Dendritic cell treated with granulocyte-macrophage colony-stimulating factor and Interleukin-4, amounts not matched to agents 40 ng/mL and 50 ng/mL, for 4 days (primary cell): ENCODE measurements around the gene HOXA5.
A peak's percentile ranks its signal among the peaks of the same experiment; 100 is the strongest.

ENCODE experiments used
- H3K27ac Mint-ChIP-seq: one replicate; pipeline ENCODE4 v1.8.0; 2022; ENCODE audit warnings: mild to moderate bottlenecking, mixed read lengths
- H3K27me3 Mint-ChIP-seq: one replicate; pipeline ENCODE4 v1.8.0; 2022; ENCODE audit warnings: mild to moderate bottlenecking, mixed read lengths
- H3K36me3 Mint-ChIP-seq: one replicate; pipeline ENCODE4 v1.8.0; 2022; ENCODE audit warnings: low read depth, mixed read lengths
- H3K4me1 Mint-ChIP-seq: one replicate; pipeline ENCODE4 v1.8.0; 2022; ENCODE audit warnings: low read depth, mixed read lengths
- H3K4me3 Mint-ChIP-seq: one replicate; pipeline ENCODE4 v1.8.0; 2022; ENCODE audit warnings: mild to moderate bottlenecking, moderate library complexity, mixed read lengths
- H3K9me3 Mint-ChIP-seq: one replicate; pipeline ENCODE4 v1.8.0; 2022; ENCODE audit warnings: mixed read lengths
- intact Hi-C: fragments of 100-400 bp; cut with micrococcal nuclease; formaldehyde crosslinking; loops from one replicate; pipeline ENCODE4 v1.15.0; 2022

The HOXA5 gene

DNA sequence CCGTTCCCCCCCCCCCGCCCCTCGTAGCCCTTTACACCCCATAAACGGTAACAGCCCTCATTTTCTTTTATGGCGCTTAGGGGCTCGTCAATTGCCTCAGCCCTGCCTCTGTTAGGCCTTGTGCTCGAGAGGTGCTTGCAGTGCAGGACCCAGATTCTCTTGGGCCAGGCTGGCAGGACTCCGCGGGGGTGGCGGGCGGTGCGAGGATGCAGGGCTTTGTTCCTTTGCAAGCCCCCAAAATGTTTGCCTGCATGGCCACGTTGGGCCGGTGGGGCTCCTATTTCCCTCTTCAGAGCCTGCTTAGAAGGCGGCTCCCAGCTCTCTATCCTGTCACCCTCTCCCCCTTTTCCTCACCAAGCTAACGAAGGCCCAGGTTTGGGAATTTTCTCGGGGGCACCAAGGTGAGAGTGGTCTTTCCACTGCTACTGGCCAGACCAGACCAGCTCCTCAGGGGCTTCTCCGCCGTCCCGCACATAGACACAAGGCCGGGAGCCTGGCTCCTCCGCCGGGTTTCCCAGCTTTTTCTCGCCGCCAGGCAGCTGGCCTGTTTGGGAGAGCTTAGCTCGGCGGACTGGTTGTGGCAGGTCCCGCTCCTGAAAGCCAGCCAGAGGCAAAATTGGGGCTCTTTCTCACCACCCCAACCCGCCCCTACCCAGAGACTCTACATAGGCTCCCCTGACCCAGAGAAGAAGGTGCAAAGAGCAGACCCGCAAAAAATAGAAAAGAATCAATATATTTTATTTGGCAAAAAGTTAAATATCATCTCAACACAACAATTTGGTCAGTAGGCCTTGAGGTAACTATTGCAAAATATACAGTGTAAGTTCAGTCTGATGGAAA, 18.5 kb upstream of the HOXA5 start:
- Mint-ChIP-seq H3K27ac (no peak overlapping the region), H3K4me3 (no peak overlapping the region), H3K9me3 (no peaks in the 10 kb centered on the region), H3K36me3 (no peaks in the 10 kb centered on the region), H3K27me3 (peaks cover 87% of the 10 kb centered on the region), H3K4me1 (peaks cover 64% of the 10 kb centered on the region)
- intact Hi-C loops: loop anchor here (2.0 to 10.0 kb wide), 6 partner anchors 310 to 1267 kb away; no protein-coding TSS in a partner anchor

DNA sequence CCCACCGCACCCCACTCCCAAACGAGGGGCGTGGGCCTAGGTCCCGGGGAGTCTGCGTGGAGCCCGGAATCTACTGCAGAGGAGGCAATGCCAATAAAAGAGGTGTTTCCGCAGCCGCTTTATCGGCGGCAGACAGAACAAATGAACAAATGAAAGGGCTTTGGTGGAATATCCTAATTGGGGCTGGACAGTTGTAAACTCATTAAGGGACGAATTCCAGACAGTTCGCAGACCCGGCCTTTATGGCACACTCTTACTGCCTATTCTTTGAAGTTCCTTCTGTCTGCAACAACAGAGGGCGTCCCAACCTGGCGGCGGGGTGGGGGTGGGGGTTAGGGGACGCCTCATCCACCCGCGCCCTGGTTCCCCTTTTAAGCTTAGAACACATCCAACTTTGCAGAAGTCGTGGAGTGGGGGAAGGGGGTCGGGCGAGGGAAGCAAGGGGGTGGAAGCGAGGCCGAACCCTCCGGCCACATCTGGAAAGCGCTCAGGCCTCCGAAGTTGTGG, 17.8 kb upstream of the HOXA5 start:
- Mint-ChIP-seq H3K36me3 (no peaks in the 10 kb centered on the region), H3K4me3 (peak overlapping the region; percentile 92), H3K27ac (peak overlapping the region; percentile 80), H3K9me3 (no peaks in the 10 kb centered on the region), H3K4me1 (peaks cover 60% of the 10 kb centered on the region), H3K27me3 (peaks cover 87% of the 10 kb centered on the region)
- intact Hi-C loops: loop anchor here (2.0 to 10.0 kb wide), 6 partner anchors 309 to 1266 kb away; no protein-coding TSS in a partner anchor

DNA sequence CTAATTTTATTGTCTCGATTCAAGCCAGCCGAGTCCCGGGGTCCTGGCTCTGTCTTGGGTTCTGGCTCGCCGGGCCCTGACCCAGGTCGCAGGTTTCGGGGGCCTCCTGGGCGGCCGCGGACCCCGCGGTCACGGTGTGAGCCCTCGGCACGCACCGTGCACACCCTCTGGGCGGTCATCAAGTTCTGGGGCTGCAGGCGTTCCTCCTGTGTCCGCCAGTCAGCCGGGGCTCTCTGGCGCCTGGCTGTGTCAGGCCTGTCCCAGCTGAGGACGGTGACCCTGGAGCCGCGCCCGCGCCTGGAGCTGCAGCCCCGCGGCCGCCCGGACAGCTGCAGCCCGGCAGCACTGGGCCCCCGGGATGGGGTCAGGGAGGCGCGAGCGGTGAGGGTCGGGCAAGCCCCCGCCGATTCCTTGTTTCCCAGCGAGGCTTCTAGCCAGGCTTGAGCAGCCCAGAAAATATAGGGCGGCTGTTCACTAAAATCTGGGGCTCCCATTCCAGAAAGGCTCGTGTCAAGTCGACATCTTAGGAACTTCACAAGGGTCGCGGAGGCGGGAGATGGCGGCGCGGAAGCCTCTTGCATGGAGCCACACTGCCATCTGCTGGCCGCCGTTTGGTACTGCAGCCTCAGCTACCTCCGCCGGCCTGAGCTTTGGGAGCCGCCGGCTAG, 17.2 kb upstream of the HOXA5 start:
- Mint-ChIP-seq H3K36me3 (no peaks in the 10 kb centered on the region), H3K4me1 (peaks cover 60% of the 10 kb centered on the region), H3K4me3 (peak overlapping the region; percentile 92), H3K27me3 (peaks cover 87% of the 10 kb centered on the region), H3K9me3 (no peaks in the 10 kb centered on the region), H3K27ac (peak overlapping the region; percentile 80)
- intact Hi-C loops: loop anchor here (2.0 to 10.0 kb wide), 6 partner anchors 308 to 1266 kb away; no protein-coding TSS in a partner anchor

DNA sequence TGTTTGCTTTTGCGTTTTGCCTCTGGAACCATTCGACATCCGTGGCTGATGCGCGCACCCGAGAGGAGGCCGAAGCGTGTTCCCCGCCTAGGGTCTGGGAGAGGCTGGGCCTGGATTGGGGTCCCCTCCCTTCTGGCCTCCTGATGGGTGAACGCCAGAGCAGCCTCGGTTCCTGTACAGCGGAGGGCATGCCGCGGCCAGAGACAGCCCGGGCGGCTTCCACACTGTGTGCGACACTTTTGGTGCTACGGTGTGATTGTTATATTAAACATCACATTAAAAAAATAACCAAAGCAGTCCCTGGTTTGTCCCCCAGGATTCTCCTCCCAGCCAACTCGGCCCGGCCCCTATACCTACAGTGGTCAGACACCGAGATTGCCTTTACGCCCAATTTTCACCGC, 16.7 kb upstream of the HOXA5 start:
- H3K27ac Mint-ChIP-seq: no peak overlapping the region
- H3K4me1 Mint-ChIP-seq: peaks cover 64% of the 10 kb centered on the region
- peak overlapping the region; percentile 92 for H3K4me3 Mint-ChIP-seq
- no peaks in the 10 kb centered on the region for H3K36me3 Mint-ChIP-seq
- peaks cover 87% of the 10 kb centered on the region for H3K27me3 Mint-ChIP-seq
- H3K9me3 Mint-ChIP-seq: no peaks in the 10 kb centered on the region
- intact Hi-C loops: loop anchor here (2.0 to 10.0 kb wide), 6 partner anchors 308 to 1265 kb away; no protein-coding TSS in a partner anchor

DNA sequence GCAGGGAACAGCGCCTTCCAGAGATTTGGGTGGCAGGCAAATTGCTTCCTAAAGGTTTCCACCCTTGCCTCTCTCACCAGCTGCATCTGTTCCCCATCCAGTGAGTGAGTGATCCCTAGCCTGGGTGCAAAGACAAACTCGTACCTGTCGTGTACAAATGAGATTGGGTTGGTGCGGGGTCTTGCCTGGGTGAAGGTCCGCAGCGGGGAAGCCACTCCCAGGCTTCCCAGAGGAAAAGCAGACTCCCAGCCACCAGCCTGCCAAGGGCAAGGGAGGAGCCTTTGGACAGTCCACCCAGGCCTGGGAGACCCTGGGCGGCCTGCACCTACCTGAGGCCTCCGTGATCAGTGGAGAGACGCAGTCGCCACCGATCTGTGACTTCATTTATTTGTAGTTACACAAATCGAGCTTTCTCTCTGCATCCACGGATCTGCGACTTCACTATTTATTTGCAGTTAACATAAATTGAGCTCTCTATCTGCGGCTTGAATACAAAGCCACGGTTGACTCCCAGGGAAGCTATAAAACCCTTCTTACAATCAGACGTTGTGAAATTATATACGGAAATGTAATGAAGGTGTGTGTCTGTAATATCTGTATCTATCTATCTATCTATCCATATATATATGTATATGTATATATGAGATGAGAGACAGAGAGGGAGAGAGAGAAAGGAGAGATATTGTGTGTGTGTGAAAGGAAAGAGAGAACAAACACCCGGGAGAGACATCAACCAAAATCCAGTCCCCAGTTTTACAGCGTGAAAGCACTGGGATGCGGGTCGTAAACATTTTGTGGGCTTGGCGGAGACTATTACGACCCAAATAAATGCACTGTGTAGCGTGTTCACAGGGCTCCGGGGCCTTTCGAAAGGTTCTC, 16.0 kb upstream of the HOXA5 start:
- peak overlapping the region; percentile 92 for H3K4me3 Mint-ChIP-seq
- intact Hi-C loops: loop anchor here (2.0 to 10.0 kb wide), 7 partner anchors 65 to 1265 kb away; partner anchors contain the start of gene HOXA1
- H3K9me3 Mint-ChIP-seq: no peaks in the 10 kb centered on the region
- peaks cover 66% of the 10 kb centered on the region for H3K4me1 Mint-ChIP-seq
- peaks cover 87% of the 10 kb centered on the region for H3K27me3 Mint-ChIP-seq
- no peak overlapping the region for H3K27ac Mint-ChIP-seq
- H3K36me3 Mint-ChIP-seq: no peaks in the 10 kb centered on the region

DNA sequence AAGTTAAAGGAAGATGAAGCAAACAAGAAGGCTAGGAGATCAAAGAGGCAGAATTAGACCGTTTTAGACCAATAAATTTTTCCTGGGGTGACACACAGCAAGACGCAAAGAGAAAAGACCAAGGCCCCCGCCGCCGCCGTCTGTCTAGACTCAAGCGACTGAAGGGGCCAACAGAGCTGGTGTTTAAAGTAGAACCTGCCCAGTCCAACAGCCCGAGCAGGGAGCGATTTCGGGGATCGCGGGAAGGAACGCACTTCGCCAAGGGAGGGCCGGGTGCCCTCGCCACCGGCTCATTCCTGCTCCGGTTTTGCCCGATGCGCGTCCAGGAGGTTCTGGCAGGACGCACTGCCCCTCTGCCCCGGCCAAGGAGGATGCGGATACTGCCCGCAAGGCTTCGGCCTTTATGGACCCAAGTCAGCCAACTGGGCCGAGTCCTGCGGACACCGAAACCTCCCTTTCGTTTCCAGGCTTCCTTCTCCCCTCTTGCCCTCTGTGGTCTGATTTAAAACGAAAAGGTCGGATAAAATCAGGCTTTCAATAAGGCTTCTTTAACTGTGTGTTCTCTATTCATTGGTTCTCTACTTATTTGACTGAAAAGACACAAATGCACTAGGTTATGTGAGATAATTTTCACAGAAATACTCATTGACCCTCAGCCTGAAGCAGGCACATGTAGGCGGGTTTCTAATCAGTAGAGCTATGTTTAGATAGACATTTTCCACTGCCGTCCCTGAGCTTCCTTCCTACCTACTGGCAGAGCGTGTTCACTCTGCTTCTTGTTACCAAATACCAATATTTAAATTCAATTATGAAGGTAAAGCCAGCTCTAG, 15.2 kb upstream of the HOXA5 start:
- H3K9me3 Mint-ChIP-seq: no peaks in the 10 kb centered on the region
- H3K36me3 Mint-ChIP-seq: no peaks in the 10 kb centered on the region
- H3K4me3 Mint-ChIP-seq: peak overlapping the region; percentile 25
- H3K27me3 Mint-ChIP-seq: peaks cover 87% of the 10 kb centered on the region
- H3K4me1 Mint-ChIP-seq: peaks cover 62% of the 10 kb centered on the region
- H3K27ac Mint-ChIP-seq: no peak overlapping the region
- intact Hi-C loops: loop anchor here (10.0 kb wide), 1 partner anchor 64 kb away; the partner anchor contains the start of gene HOXA1

DNA sequence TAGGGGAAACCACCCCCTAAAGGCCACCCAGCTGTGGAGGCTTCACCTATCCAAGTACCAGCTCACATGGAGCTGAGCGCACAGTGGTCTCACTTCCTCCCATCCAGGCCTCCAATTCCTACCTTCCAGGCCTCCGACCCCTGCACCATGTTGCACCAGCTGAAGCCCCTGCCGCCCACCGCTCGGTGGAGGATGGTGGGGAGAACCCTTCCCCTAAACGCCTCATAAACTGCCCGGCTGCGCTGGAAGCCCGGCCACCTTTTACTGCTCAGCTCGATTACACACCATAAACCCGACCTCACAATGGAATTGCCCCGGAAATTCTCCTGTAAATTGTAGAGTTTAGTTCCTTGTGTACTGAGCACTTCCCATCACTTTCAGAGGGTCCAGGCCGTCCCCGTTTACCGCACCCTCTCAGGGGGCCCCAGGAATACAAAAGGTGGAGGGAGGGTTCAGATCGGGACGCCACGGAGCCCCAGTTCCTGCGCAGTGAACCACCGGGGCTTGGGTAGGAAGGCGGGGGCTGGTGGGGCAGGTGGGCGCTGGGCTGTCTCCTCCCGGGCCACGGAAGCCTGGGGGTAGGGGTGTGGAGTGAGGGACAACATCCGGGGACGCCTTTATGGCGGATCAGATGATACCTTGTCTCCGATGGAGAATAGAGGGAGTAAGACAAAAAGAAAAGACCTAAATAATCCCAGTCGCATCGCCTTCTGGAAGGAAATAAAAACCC, 14.4 kb upstream of the HOXA5 start:
- intact Hi-C loops: loop anchor here (10.0 kb wide), 1 partner anchor 63 kb away; the partner anchor contains the start of gene HOXA1
- Mint-ChIP-seq H3K4me1 (peaks cover 57% of the 10 kb centered on the region), H3K27me3 (peaks cover 89% of the 10 kb centered on the region), H3K27ac (no peak overlapping the region), H3K36me3 (no peaks in the 10 kb centered on the region), H3K9me3 (no peaks in the 10 kb centered on the region), H3K4me3 (no peak overlapping the region)

DNA sequence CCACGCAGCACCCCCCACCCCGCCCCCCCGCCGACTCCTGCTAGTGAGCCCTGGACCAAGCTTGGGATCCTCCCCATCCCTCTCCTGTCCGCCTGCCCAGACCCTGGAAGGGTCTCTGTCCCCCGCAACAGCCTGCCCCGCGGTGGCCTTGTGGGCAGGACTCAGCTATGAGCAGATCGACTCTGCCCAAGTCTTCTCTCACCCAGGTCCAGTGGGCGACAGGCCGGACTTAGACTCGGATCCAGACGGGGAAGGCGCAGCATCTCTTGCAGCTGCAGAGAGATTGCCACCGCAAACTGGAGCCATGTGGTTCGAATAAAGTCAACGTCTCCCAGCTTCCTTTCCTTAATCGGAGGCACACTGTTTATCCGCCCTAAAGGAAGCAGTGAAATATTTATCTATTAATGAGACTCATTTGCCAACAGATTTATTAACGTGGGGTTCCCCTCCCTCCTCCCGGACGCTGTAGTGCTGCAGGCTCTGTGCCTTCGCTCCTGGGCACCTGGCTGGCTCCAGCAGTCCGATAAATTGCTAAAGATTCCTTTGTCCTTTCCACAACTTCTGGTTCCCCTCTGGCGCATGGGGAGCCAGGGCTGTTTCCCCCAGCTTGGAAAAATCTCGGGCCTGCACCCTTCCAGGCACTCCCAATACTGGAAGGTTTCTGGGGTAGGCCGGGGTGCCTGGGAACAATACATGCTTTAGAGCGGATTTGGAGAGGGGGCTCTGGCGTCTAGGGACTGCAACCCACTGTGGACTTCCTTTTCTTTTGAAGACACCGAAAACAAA, 13.6 kb upstream of the HOXA5 start:
- no peaks in the 10 kb centered on the region for H3K36me3 Mint-ChIP-seq
- peaks cover 62% of the 10 kb centered on the region for H3K4me1 Mint-ChIP-seq
- H3K9me3 Mint-ChIP-seq: no peaks in the 10 kb centered on the region
- peak overlapping the region; percentile 42 for H3K4me3 Mint-ChIP-seq
- H3K27ac Mint-ChIP-seq: no peak overlapping the region
- intact Hi-C loops: loop anchor here (10.0 kb wide), 1 partner anchor 62 kb away; the partner anchor contains the start of gene HOXA1
- H3K27me3 Mint-ChIP-seq: peaks cover 93% of the 10 kb centered on the region

DNA sequence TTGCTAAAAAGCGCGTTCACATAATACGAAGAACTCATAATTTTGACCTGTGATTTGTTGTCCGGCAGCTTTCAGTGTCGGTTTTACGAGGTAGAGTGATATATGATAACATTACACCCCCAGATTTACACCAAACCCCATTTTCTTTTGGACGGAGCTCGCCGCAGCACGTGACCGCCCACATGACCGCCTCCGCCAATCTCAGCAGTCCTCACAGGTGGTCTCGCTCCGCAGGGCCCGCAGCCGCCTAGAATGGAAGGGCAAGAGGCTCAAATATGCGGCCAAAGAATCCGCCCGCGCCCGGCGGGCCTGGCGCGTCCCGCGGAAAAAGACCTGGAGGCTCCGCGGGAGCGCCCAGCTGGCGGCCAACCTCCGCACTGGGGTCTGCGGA, 13.0 kb upstream of the HOXA5 start, which contains the start of gene HOXA7:
Gene HOXA7, minus strand, starts transcription at position 168 of the 391 bp plus-strand sequence. Its CDS starts 130 bp downstream, at position 38.
- Mint-ChIP-seq H3K4me3 (peak within 1 kb of the TSS; percentile 73), H3K9me3 (no peaks in the 10 kb centered on the region), H3K36me3 (no peaks in the 10 kb centered on the region), H3K27me3 (peaks cover 93% of the 10 kb centered on the region), H3K4me1 (peaks cover 64% of the 10 kb centered on the region), H3K27ac (no peak within 1 kb of the TSS)
- intact Hi-C loops: loop anchor here (10.0 kb wide), 1 partner anchor 62 kb away; the partner anchor contains the start of gene HOXA1

DNA sequence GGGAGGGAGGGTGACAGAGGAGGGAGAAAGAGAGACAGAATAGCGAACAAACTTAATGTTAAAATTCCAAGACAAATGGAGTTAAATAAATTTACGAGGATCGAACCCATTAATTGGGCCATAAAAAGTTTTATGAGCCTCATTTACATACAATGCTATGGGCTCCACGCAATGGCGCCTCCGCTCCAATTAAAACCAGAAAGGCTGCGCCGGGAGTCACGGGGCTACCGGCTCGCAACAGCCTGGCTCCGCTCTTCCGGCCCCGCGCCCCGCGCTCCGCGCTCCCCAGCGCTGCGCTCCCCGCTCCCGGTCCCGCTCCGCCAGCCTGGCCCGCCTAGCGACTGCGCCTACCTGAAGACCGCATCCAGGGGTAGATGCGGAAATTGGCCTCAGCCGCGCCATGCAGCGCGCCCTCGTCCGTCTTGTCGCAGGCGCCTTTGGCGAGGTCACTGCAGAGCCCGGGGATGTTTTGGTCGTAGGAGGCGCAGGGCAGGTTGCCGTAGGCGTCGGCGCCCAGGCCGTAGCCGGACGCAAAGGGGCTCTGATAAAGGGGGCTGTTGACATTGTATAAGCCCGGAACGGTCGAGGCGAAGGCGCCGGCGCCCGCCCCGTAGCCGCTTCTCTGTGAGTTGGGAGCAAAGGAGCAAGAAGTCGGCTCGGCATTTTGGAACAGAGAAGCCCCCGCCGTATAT, 12.5 kb upstream of the HOXA5 start:
- H3K9me3 Mint-ChIP-seq: no peaks in the 10 kb centered on the region
- peaks cover 69% of the 10 kb centered on the region for H3K4me1 Mint-ChIP-seq
- H3K27ac Mint-ChIP-seq: no peak overlapping the region
- H3K27me3 Mint-ChIP-seq: peaks cover 99% of the 10 kb centered on the region
- intact Hi-C loops: loop anchor here (10.0 kb wide), 1 partner anchor 61 kb away; the partner anchor contains the start of gene HOXA1
- H3K36me3 Mint-ChIP-seq: no peaks in the 10 kb centered on the region
- peak overlapping the region; percentile 73 for H3K4me3 Mint-ChIP-seq
